HG03139 (cell line): ENCODE data around the gene MUC12.
"Not testable (repeated sequence)": the region's sequence is repeated elsewhere in the genome, so short reads cannot be mapped to it uniquely, and the experiment has no call there.

Experiments used
- ATAC-seq: cut with Tn5 transposase; IDR thresholded peaks from one replicate; pipeline ENCODE4 v1.9.1; 2021; ENCODE audit not compliant: unreplicated experiment

The MUC12 gene, protein sequence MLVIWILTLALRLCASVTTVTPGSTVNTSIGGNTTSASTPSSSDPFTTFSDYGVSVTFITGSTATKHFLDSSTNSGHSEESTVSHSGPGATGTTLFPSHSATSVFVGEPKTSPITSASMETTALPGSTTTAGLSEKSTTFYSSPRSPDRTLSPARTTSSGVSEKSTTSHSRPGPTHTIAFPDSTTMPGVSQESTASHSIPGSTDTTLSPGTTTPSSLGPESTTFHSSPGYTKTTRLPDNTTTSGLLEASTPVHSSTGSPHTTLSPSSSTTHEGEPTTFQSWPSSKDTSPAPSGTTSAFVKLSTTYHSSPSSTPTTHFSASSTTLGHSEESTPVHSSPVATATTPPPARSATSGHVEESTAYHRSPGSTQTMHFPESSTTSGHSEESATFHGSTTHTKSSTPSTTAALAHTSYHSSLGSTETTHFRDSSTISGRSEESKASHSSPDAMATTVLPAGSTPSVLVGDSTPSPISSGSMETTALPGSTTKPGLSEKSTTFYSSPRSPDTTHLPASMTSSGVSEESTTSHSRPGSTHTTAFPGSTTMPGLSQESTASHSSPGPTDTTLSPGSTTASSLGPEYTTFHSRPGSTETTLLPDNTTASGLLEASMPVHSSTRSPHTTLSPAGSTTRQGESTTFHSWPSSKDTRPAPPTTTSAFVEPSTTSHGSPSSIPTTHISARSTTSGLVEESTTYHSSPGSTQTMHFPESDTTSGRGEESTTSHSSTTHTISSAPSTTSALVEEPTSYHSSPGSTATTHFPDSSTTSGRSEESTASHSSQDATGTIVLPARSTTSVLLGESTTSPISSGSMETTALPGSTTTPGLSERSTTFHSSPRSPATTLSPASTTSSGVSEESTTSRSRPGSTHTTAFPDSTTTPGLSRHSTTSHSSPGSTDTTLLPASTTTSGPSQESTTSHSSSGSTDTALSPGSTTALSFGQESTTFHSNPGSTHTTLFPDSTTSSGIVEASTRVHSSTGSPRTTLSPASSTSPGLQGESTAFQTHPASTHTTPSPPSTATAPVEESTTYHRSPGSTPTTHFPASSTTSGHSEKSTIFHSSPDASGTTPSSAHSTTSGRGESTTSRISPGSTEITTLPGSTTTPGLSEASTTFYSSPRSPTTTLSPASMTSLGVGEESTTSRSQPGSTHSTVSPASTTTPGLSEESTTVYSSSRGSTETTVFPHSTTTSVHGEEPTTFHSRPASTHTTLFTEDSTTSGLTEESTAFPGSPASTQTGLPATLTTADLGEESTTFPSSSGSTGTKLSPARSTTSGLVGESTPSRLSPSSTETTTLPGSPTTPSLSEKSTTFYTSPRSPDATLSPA (N-terminal part only)

GRCh38 chr7:100969066-100969615, at the start of gene MUC12:
Gene MUC12, plus strand, starts transcription at chr7:100969565. Its CDS starts 58 bp downstream, at chr7:100969623.
- ATAC-seq = no peak

GRCh38 chr7:100919779-100920437, 49.5 kb upstream of the MUC12 start:
- not testable (repeated sequence) for ATAC-seq

GRCh38 chr7:100921039-100921438, 48.3 kb upstream of the MUC12 start:
- no peak for ATAC-seq

- not testable (repeated sequence) for ATAC-seq
Observed at GRCh38 chr7:100923616-100924015, 45.7 kb upstream of the MUC12 start.

DNA sequence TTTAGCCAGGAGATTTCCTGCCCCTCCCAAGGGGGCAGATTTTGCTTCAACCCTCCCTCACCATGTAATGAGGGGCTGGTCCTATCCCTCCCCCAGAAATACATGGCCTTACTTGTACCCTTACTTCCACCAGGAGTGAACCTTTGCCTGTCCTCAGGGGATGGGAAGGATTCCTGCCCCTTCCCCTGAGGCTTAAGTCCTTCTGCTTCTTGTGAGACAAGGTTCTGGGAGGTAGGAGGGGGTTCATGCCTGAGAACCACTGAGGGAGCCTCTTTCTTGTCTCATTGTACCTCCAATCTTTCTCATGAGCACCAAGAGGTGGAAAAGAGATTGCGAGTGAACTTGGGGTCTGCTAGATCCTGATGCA, 39.6 kb upstream of the MUC12 start:
- no peak for ATAC-seq

- no peak for ATAC-seq
Observed at GRCh38 chr7:100933734-100934133, 35.6 kb upstream of the MUC12 start.

GRCh38 chr7:100935381-100935780, 34.0 kb upstream of the MUC12 start:
- ATAC-seq = not testable (repeated sequence)

- not testable (repeated sequence) for ATAC-seq
Observed at GRCh38 chr7:100936167-100936566, 33.2 kb upstream of the MUC12 start.

DNA sequence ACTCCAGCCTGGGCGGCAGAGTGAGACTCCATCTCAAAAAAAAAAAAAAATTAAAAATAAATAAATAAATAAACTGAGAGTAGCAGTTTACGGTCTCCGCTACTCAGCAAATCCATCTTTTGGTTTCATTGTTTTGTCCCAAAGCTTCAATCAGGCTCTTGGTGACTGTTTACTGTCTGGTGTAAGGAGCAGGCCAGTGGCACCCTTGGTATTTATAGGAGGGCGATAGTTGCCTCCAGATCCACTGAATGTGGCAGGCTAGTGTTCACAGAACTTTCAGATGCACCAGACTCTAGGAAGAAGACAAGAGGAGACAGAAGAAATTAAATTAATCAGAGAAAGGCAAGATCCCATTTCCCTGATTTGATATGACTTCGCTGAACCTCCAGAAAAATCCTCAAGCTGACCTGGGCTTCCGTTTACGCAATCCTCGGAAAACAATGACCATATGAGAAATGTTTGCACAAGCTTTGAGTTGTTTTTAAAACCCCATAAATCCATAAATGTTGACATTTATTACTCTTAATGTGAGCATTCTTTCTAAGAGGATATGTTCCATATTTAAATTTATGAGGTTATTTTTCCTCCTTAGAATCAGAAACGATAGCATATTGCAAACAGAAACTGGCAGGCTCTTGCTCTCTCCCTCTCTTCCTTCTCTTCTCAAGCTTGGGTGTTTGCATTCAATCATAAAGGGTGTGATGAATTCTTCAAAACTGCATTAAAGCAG, 27.2 kb upstream of the MUC12 start:
- no peak for ATAC-seq

- no peak for ATAC-seq
Observed at GRCh38 chr7:100943693-100944092, 25.7 kb upstream of the MUC12 start.

- no peak for ATAC-seq
Observed at GRCh38 chr7:100944138-100944537, 25.2 kb upstream of the MUC12 start.

DNA sequence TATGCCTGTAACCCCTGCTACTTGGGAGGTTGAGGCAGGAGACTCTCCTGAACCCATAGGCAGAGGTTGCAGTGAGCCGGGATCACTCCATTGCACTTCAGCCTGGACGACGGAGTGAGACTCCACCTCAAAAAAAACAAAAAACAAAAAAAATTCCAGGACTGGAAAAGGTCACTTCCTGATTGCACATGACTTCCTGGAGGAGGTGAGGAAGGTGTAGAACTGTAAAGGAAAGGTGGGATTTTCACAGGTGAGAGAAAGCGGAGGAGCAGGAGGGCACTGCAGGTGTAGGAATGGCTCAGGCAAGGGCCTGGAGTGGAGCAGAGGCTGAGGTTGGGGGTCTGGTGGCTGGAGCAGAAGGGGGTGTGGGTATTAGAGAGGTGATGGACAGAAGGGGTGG, 23.3 kb upstream of the MUC12 start:
- no peak for ATAC-seq

DNA sequence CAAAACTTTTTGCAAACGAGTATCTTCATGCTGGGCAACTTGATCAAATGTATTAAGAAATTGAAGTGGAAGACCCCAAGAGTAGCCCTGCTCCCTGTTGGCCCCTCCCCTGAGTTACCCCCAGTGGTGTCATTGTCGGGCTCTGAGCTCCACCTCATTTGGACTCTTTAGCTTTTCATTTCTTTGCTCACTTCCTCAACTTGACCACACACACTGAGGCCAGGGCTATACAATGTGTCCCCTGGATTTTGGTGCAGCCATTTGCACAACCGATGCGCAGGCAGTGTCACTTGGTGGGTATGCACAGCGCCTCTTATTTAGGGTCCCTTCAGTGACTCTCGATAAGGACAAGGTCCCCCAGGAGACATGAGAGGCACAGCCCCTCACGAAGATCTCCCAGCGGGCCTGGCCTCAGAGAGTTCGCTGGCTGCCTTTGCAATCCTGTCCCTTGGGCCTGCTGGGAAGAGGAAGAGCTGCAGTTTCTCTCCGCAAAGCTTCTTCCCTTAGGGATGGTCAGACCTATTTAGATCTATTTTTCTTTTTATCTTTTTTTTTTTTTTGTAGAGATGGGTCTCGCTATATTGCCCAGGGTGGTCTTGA, 22.5 kb upstream of the MUC12 start:
- ATAC-seq = no peak

GRCh38 chr7:100947792-100948191, 21.6 kb upstream of the MUC12 start:
- ATAC-seq = no peak

GRCh38 chr7:100949227-100949932, 20.0 kb upstream of the MUC12 start, which contains the start of gene MUC3A:
Gene MUC3A, plus strand, starts transcription at chr7:100949534. Its CDS starts 91 bp downstream, at chr7:100949625.
- ATAC-seq = no peak

DNA sequence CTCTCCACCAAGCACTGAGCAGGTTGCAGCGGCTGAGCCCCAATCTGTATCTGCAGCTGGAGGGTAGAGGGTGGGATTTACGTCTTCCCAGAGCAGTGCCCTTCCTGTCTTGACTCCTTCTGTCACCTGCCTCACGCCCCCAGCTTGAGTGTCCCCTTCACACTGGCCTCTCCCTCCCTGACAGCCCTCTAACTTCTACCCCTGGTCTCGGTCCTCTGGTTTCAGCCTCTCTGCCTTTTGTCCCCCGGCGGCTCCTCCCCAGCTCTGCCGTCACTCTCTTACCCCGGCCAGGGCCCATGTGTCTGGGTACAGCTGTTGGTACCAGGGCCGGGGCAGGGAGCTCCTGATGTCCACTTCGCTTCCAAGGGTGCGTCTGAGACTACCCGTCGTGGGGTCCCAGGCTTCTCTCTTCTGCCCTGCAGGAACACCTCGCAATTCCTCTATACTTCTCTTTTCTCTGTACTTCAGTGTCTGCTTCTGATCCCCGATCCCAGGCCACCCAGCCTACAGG, 19.4 kb upstream of the MUC12 start:
- no peak for ATAC-seq

GRCh38 chr7:100951172-100951571, 18.2 kb upstream of the MUC12 start:
- no peak for ATAC-seq

DNA sequence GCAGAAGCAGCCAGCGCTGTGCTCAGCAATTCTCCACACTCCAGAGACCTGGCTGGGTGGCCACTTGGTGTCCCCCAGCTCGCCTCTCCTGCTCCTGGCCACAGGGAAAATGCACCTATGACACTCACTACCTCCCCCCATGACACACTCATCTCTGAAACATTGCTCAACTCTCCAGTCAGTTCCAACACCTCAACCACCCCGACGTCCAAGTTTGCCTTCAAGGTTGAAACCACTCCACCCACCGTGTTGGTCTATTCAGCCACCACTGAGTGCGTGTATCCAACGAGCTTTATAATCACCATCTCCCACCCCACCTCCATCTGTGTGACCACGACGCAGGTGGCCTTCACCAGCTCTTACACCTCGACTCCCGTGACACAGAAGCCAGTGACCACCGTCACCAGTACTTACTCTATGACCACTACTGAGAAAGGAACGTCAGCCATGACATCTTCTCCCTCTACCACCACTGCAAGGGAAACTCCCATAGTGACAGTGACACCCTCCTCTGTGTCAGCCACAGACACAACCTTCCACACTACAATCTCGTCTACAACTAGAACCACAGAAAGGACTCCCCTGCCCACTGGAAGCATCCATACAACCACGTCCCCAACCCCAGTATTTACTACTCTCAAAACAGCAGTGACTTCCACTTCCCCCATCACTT, 17.3 kb upstream of the MUC12 start:
- no peak for ATAC-seq
